ENCODE measurements around the gene MRPS18A. TPM values are rescaled to one million over a fixed set of nuclear protein-coding genes. Genes with fewer than 3 reads are reported as not detected.
A peak's percentile ranks its signal among the peaks of the same experiment; 100 is the strongest.

The MRPS18A gene
- total and polyA plus RNA-seq, 2 donors (not counting 1 experiment from before 2014, with no cell fraction given) = 39.6 to 46.3 TPM

DNA sequence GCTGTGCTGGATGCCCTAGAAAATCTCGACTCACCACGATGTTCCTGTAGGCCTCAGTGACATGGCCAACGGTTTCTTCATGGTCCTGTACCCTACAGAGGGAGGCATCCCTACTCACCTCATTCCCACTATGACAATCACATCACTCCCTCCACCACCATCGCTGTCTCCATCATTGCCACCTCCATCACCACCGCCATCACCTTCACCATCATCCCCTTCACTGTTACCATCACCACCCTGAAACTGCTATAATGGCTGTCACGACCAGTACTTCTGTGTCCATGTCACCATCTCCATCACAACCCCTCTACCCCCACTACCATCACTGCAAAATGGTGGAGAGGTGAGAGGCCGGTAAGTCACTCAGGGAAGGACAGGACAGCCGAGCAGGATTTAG is 29.8 kb upstream of the MRPS18A start:
- Histone ChIP-seq H3K9me3 (ENCODE audit: control extremely low read depth in 1 of 3, control insufficient read depth in 2 of 3, insufficient read depth in 1 of 3, low read length in 2 of 3) (peaks cover 0 to 18% (median 0%) of the 10 kb centered on the region in 3 donors), H4K20me1 (ENCODE audit: control insufficient read depth, insufficient read depth, low read length, poor library complexity, severe bottlenecking) (no peaks in the 10 kb centered on the region), H3K9ac (ENCODE audit: low read length) (no peak overlapping the region), H3K4me3 (ENCODE audit: control extremely low read depth in 1 of 5, extremely low read depth in 1 of 5, insufficient read depth in 1 of 5, low read depth in 2 of 5, low read length in 4 of 5) (no peak overlapping the region), H3K4me2 (replicated peaks; ENCODE audit: low read depth, low read length, poor library complexity, severe bottlenecking) (no peak overlapping the region), H3K4me1 (ENCODE audit: control insufficient read depth in 2 of 2, insufficient read depth in 2 of 2, low read length in 2 of 2) (peaks cover 39 to 51% of the 10 kb centered on the region in 2 donors), H3K27me3 (replicated peaks in 1 of 4; ENCODE audit: control extremely low read depth in 1 of 4, control insufficient read depth in 3 of 4, insufficient read depth in 4 of 4, low read length in 3 of 4) (peaks cover 0 to 6% (median 2%) of the 10 kb centered on the region in 4 experiments), H3K27ac (ENCODE audit: low read length in 2 of 2) (no peak overlapping the region), H2AFZ (ENCODE audit: insufficient read depth, low read depth, low read length, poor library complexity, severe bottlenecking) (no peak overlapping the region), H3K79me2 (ENCODE audit: control insufficient read depth, insufficient read depth, low read length) (no peaks in the 10 kb centered on the region), H3K36me3 (replicated peaks in 1 of 2; ENCODE audit: control extremely low read depth in 1 of 2, control insufficient read depth in 1 of 2, extremely low read depth in 1 of 2, insufficient read depth in 2 of 2, low read length in 1 of 2) (no peaks in the 10 kb centered on the region)
- DNase-seq (no peak), ATAC-seq (ENCODE audit: low read depth) (no peak)
- TF ChIP-seq, protein P1, sequence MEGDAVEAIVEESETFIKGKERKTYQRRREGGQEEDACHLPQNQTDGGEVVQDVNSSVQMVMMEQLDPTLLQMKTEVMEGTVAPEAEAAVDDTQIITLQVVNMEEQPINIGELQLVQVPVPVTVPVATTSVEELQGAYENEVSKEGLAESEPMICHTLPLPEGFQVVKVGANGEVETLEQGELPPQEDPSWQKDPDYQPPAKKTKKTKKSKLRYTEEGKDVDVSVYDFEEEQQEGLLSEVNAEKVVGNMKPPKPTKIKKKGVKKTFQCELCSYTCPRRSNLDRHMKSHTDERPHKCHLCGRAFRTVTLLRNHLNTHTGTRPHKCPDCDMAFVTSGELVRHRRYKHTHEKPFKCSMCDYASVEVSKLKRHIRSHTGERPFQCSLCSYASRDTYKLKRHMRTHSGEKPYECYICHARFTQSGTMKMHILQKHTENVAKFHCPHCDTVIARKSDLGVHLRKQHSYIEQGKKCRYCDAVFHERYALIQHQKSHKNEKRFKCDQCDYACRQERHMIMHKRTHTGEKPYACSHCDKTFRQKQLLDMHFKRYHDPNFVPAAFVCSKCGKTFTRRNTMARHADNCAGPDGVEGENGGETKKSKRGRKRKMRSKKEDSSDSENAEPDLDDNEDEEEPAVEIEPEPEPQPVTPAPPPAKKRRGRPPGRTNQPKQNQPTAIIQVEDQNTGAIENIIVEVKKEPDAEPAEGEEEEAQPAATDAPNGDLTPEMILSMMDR (IDR thresholded peaks at IDR 0.05) = no peak
- no peak for TF ChIP-seq EZH2 (IDR thresholded peaks at IDR 0.05; ENCODE audit: borderline replicate concordance, insufficient read depth, low read depth, low read length, poor library complexity, severe bottlenecking)
- Mint-ChIP-seq H3K27me3 (peaks cover 6% of the 10 kb centered on the region), H3K9me3 (ENCODE audit: insufficient read depth) (no peaks in the 10 kb centered on the region), H3K4me3 (no peak overlapping the region), H3K4me1 (peaks cover 42% of the 10 kb centered on the region), H3K27ac (no peak overlapping the region)
- CTCF ChIA-PET = interaction anchor here (1.4 to 8.1 kb wide), 2 partner anchors 50 to 359 kb away, joined by 3 to 128 read pairs; no protein-coding TSS in a partner anchor
- intact Hi-C loops (cut with micrococcal nuclease) = no loop called here
- POLR2A ChIA-PET = no interaction called here
- 91% methylated on average over 6 of the region's 8 CpGs for WGBS (ENCODE audit: insufficient coverage)

DNA sequence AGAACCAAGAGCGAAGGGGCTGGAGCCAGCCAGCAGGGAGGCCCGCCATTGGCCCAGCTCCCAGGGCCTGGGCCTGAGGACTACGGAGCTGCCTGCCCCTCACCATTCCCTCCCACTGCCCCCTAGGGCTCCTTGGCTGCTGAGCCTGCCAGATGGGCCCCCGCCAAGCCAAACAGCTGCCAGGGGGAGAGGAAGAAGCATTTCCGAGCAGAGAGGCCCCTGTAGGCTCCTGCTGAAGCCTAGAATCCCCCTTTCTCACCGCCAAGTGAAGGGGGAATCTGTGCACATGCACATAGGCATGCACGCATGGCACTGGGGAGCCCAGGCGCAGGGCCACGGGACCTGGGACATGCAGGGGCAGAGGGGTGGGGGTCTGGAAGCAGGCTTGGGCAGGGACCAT is 28.5 kb upstream of the MRPS18A start:
- CTCF ChIA-PET = interaction anchor here (1.0 to 1.4 kb wide), 2 partner anchors 49 to 57 kb away, joined by 3 to 4 read pairs; no protein-coding TSS in a partner anchor
- intact Hi-C loops (cut with micrococcal nuclease) = no loop called here
- DNase-seq = no peak

More for the DNA sequence above, 28.5 kb upstream of the MRPS18A start:
- Mint-ChIP-seq H3K4me1 (peaks cover 46% of the 10 kb centered on the region), H3K27me3 (peaks cover 6% of the 10 kb centered on the region), H3K4me3 (no peak overlapping the region), H3K27ac (no peak overlapping the region), H3K9me3 (ENCODE audit: insufficient read depth) (no peaks in the 10 kb centered on the region)
- no peak overlapping the region for H3K9ac ChIP-seq (ENCODE audit: low read length)
- peaks cover 0 to 6% (median 2%) of the 10 kb centered on the region in 4 experiments for H3K27me3 ChIP-seq (replicated peaks in 1 of 4; ENCODE audit: control extremely low read depth in 1 of 4, control insufficient read depth in 3 of 4, insufficient read depth in 4 of 4, low read length in 3 of 4)
- ATAC-seq (ENCODE audit: low read depth) = no peak
- H3K9me3 ChIP-seq (ENCODE audit: control extremely low read depth in 1 of 3, control insufficient read depth in 2 of 3, insufficient read depth in 1 of 3, low read length in 2 of 3) = peaks cover 0 to 18% (median 0%) of the 10 kb centered on the region in 3 donors
- no peaks in the 10 kb centered on the region for H4K20me1 ChIP-seq (ENCODE audit: control insufficient read depth, insufficient read depth, low read length, poor library complexity, severe bottlenecking)
- no peak overlapping the region for H2AFZ ChIP-seq (ENCODE audit: insufficient read depth, low read depth, low read length, poor library complexity, severe bottlenecking)
- no peak for TF ChIP-seq EZH2 (IDR thresholded peaks at IDR 0.05; ENCODE audit: borderline replicate concordance, insufficient read depth, low read depth, low read length, poor library complexity, severe bottlenecking)
- TF ChIP-seq, protein P1 (IDR thresholded peaks at IDR 0.05) = no peak
- H3K4me2 ChIP-seq (replicated peaks; ENCODE audit: low read depth, low read length, poor library complexity, severe bottlenecking) = peak overlapping the region; percentile 54
- no peak overlapping the region for H3K4me3 ChIP-seq (ENCODE audit: control extremely low read depth in 1 of 5, extremely low read depth in 1 of 5, insufficient read depth in 1 of 5, low read depth in 2 of 5, low read length in 4 of 5)
- no peaks in the 10 kb centered on the region for H3K36me3 ChIP-seq (replicated peaks in 1 of 2; ENCODE audit: control extremely low read depth in 1 of 2, control insufficient read depth in 1 of 2, extremely low read depth in 1 of 2, insufficient read depth in 2 of 2, low read length in 1 of 2)
- H3K27ac ChIP-seq (ENCODE audit: low read length in 2 of 2) = no peak overlapping the region
- no peaks in the 10 kb centered on the region for H3K79me2 ChIP-seq (ENCODE audit: control insufficient read depth, insufficient read depth, low read length)
- WGBS (ENCODE audit: insufficient coverage) = 55% methylated on average over 6 of the region's 9 CpGs
- peaks cover 39 to 51% of the 10 kb centered on the region in 2 donors for H3K4me1 ChIP-seq (ENCODE audit: control insufficient read depth in 2 of 2, insufficient read depth in 2 of 2, low read length in 2 of 2)
- POLR2A ChIA-PET = no interaction called here

Measured in B cell (primary cell).